Inferior parietal cortex (tissue), 1 donor: Measurements from ENCODE around the gene TUBGCP6.

Experiments
- DNase-seq: peaks from one replicate; pipeline ENCODE4 v3.0.0-alpha.2; 2016; ENCODE audit errors: extremely low spot score

Gene TUBGCP6

DNA sequence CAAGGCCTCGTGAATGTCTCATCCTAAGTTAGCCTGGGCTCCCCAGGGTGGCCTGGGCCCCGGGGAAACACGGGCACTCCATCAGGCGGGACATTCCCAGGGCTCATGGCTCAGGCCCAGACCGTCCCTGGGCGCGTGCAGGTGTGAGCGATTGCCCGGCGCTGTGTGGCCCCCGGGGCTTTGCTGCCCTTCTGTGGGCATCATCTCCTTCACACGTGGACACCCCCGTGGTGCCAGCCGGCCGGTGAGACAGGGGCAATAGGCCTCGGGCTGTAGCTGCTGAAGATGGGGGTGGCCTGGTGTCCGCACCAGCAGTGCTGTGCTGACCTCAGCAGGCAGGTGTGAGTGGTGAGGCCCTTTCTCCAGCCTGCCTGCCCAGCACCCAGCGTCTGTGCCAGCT, 48.6 kb downstream of the TUBGCP6 start:
- no peak for DNase-seq

- no peak for DNase-seq
These were observed 50.6 kb downstream of the TUBGCP6 start for GRCh38 chr22:50194037-50194805.

GRCh38 chr22:50193621-50194020, 51.2 kb downstream of the TUBGCP6 start:
- no peak for DNase-seq

GRCh38 chr22:50192436-50193204, 52.2 kb downstream of the TUBGCP6 start:
- DNase-seq: no peak

- DNase-seq: no peak
These were observed 53.7 kb downstream of the TUBGCP6 start for GRCh38 chr22:50190941-50191741.

DNA sequence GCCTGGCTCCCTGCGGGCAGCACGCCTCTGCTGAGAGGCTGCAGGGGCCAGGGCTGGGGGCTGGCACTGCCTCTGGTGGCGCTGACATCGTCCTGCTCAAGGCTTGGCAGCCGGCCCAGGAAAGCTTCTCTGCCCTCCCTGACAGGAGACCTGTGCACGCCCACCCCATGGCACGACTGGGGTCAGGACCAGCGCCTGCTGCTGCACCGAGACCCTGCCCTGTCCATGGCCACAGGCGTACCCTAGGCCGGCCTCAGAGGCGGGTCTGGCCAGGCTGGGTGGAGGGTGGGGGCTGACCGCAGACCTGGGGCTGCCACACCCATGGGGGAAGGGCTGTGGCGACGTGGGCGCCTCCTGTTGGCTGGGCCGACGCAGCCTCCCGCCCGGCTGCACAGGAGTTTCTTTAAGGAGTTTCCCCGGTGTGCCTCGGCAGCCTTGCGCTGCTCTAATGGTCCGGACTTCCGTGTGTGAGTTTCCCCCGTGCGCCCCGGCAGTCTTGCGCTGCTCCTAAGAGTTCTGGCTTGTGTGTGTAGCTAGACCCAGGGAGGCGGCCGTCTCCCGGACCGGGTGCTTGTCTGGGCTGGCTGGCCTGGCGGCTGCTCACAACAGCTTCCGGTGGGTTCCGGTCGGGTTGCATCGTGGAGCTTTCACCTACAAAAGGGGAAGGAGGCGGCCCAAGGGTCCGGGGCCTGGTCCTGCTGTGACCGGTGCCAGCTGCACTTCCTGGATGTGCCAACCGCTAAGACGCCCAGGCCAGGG, 54.5 kb downstream of the TUBGCP6 start:
- no peak for DNase-seq

DNA sequence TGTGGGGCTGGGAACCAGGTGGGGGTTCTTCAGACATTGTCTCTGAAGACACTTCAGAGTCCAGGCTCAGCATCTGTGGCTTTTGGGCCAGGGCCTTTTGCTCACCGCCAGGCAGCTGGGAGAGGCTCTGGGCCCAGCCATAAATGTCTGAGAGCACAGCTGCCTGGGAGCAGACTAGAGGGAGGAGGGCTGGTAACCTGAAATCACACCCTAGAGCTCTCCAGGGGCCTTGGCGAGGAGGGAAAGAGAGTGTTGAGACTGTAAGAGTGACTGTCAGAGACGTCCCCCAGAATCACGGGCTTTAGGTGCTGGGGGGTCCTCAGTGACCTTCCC, 55.0 kb downstream of the TUBGCP6 start:
- DNase-seq: no peak

- no peak for DNase-seq
These were observed 55.5 kb downstream of the TUBGCP6 start for GRCh38 chr22:50189184-50189848.

DNA sequence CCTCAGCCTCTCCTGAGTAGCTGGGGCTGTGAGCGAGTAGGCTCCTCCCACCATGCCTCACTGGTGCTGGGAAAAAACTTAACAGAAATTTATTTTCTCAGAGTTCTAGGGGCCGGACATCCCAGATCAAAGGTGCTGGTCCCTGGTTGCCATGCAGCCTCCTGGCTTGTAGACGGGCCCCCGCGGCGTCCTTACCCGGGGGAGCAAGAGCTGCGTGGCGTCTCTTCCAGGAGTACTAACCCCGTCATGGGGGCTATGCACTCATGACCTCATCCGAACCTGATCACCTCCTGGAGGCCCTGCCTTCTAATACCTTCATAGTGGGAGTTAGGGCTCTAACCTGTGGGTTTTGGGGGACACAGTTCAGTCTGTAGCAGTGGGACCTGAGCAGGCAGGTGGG, 56.5 kb downstream of the TUBGCP6 start:
- no peak for DNase-seq

DNA sequence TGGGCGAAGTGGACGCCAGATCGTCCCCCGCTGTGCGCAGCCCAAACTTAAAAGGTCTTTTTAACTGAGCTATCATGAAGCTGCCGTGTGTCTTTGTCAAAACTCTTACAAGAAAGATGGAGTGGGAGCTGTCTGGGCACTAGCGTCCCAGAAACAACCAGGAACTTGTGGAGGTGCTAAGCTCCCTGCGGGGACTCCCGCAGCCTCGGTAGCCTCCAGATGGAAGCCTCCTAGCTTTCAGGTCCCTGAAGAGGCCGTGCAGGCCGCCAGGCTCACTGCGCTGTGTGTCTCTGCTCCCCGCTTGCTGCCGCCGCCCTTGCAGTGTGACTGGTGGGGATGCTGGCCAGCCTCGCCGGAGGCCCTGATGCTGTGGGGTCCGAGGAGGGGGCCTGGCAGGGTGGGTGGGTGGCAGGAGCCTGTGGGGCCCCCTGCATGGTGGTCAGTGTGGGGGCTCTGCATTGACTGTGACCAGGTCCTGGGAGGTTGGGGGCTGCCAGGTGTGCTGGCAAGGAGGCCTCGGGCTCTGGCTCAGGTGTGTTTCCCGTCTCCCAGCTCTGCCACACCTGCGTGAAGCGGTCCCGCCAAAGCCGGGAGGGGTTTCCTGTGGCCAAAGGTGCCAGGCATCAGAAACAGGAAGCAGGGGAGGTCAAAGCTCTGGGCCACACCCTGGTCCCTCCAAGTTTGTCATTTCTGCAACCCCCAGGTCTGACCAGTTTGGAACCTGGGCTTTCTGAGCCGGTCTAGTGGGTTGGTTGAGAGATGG, 57.9 kb downstream of the TUBGCP6 start:
- DNase-seq: no peak

- DNase-seq: no peak
These were observed 58.6 kb downstream of the TUBGCP6 start for GRCh38 chr22:50186181-50186714.

DNA sequence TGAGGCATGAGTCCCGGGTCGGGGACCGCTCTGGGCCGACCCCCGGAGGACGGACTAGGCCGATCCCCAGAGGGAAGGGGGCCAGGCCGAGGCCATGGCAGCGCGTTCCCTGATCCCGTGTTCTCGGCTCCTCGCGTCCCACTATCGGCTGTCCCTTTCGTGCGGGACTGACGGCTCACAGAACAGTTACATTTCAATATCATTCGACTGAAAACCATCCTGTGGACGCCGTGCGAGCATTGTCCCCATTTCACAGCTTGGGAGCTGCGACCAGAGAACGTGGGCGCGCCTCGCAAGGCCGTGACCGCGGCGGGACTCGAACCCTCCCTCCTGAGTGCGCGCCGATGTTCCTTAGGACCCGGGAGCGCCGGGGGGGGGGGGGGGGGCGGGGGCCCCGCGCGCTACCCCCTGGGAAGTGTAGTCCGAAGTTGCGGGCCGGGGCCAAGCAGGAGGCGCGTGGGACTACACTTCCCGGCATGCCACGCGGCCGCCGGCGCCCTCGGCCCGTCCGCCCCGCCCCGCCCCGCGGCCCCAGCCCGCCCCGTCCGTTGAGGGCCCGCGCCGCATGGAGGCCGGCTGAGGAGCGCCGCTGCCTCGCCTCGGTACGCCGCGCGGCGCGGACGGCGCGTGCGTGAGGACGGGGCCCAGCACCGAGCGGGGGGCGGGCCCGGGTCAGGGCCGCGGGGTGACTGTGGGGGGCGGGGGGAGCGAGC, 59.3 kb downstream of the TUBGCP6 start, which contains the start of gene TRABD:
Gene TRABD, plus strand, starts transcription at position 539 of the 713 bp plus-strand sequence. CDS start 7,148 bp downstream, outside the sequence.
- peak; percentile 76 for DNase-seq

DNA sequence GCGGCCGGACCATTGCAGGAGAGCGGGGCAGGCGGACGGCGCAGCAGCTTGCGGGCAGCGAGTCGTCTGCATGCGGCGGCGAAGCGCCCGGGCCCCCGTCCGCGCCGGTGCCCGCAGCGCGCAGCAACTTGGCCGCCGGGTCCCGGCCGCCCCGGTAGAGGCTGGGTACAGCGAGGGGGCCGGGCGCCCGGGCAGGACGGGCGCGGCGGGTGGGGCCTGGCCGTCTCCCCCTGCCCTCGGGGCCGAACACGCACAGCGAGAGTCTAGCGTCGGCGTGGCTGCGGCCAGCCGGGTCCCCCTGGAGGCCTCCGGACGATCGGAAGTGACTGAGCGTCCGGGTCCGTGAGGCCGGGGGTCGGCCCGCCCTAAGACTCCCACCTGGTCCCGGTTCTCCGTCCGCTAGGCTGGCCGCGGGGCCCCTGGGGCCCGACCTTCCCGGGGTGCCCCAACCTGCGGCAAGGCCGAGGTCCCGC, 59.9 kb downstream of the TUBGCP6 start:
- no peak for DNase-seq

DNA sequence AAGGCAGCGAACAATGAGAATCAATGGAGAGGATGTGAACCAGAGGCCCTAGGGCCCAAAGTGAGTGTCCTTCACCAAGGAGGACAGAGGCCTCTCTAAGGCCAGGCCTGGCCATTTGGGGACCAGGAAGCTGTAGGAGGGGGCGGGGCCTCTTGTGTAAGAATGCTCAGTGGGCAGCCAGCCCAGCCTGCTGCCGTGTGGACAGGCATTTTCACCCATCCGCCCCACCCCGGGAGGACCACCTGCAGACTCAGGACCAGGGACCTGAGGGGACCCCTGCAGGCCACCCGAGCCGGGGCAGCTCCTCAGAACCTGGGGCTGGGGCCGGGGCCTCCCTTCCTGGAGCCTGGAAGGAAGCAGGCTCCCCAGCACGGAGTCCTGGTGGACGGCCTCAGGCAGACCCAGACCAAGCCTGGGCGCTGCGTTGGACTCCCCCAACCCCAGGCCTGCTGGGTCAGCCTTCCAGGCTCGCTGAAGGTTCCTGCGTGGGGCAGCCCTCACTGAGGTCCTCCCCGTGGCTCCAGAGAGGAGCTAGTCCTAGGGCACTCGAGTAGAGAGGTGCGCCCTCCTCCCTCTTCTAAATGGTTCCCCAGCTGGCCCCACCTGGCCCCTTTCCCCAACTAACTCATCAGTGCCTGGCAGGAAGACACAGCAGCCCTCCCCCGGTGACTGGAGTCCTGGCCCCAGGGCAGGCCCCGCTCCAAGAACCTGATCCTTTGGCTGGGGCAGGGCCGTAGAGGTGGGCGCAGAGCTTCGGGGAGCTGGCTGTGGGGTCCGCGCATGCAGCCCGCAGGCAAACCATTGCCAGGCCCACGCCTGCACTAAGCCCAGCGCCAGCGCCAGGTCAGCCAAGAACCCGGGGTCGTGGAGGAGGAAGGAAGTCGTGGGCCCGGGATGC, 60.6 kb downstream of the TUBGCP6 start:
- no peak for DNase-seq

- no peak for DNase-seq
These were observed 61.5 kb downstream of the TUBGCP6 start for GRCh38 chr22:50183141-50183971.

DNA sequence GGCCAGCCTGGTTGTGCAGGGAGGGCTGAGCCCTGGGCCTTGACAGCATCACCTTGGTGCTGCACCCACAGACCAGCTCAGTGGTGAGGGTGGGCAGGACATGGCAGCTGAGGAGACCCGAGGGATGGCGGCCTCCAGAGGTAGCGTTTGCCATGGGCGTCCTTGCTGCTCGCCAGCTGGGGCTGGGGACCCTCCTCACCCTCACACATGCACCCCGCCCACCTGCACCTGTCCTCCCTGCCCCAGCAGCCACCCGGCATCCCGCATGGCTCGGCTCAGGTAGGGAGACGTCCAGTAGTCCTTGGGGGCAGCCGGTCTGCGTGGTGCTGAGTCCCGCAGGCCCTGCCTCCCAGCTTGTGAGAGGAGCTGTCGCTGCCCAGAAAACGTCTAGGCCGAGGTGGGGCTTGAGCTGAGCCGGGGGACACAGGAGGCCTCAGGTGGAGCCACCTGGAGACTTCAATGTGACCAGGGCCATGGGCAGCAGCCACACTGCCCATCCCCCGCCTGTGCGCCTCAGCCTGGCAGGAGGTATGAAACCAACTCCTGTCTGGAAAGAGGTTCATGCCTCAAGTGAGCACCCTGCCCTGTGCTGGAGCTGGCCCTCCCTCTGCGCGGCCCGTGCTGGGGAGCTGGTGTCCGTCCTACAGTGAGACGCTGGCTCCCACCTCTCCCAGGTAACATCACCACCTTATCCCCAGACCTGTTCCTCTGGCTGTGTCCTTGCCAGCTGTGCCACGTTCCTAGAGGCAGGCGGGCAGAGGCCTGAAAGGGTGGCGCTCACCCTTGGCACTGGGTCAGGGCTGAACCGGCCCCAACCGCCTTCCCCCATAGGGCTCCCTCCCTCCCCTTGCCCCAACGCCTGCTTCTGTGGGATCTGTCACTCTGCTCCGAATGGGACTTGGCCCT, 62.4 kb downstream of the TUBGCP6 start:
- DNase-seq: no peak
